GM12878 (cell line): ENCODE results near the gene KCND2. TPM values are rescaled to one million over a fixed set of nuclear protein-coding genes. Genes with fewer than 3 reads are reported as not detected.

Source experiments
- CBX5 ChIP-seq: sonication (generic); IDR thresholded peaks from 2 replicates; pipeline ENCODE4 v1.6.1; 2016; ENCODE audit warnings: low read depth, moderate library complexity, mild to moderate bottlenecking, inconsistent platforms
- CHD1 ChIP-seq: IDR thresholded peaks from 2 replicates; pipeline ENCODE4 v1.6.1; 2012; ENCODE audit warnings: low read depth, low read length, improper control_type of control experiment
- EED ChIP-seq: sonication (generic); IDR thresholded peaks from 2 replicates; pipeline ENCODE4 v1.6.1; 2016; ENCODE audit warnings: antibody characterized with exemption, low read depth
- EGR1 ChIP-seq, 2 experiments: IDR thresholded peaks; 1 replicate in 1 of 2; 2 replicates in 1 of 2; pipeline ENCODE4 v1.6.1; 2011 to 2012; ENCODE audit warnings: low read depth in 2 of 2, low read length in 2 of 2, borderline replicate concordance in 1 of 2, mild to moderate bottlenecking in 1 of 2, moderate library complexity in 1 of 2
- FOS ChIP-seq: IDR thresholded peaks from 3 replicates; pipeline ENCODE4 v1.6.1; 2011; ENCODE audit warnings: borderline replicate concordance; ENCODE audit not compliant: insufficient read length; ENCODE audit errors: extremely low read depth
- IKZF2 ChIP-seq, 2 experiments: fragments of 450-650 bp; IDR thresholded peaks; 2 replicates each; pipeline ENCODE4 v1.6.1; 2017; ENCODE audit warnings: mild to moderate bottlenecking in 2 of 2, moderate library complexity in 2 of 2
- MTA3 ChIP-seq: IDR thresholded peaks from 2 replicates; pipeline ENCODE4 v1.6.1; 2012; ENCODE audit warnings: low read length, inconsistent platforms, borderline replicate concordance
- NFIC ChIP-seq: IDR thresholded peaks from 2 replicates; pipeline ENCODE4 v1.6.1; 2012; ENCODE audit warnings: low read depth, mild to moderate bottlenecking, inconsistent platforms, low read length, moderate library complexity
- NR2C1 ChIP-seq: fragments of 450-650 bp; IDR thresholded peaks from 2 replicates; pipeline ENCODE4 v1.6.1; 2017; ENCODE audit warnings: antibody characterized with exemption, mild to moderate bottlenecking, moderate library complexity
- RAD21 ChIP-seq: IDR thresholded peaks from 2 replicates; pipeline ENCODE4 v1.6.1; 2011; ENCODE audit warnings: mild to moderate bottlenecking, low read depth, low read length, moderate library complexity; ENCODE audit not compliant: insufficient read depth
- RBBP5 ChIP-seq: fragments of 200-600 bp; sonication (generic); conservative IDR thresholded peaks from 2 replicates; pipeline ENCODE4 v1.6.1; 2016
- SIX5 ChIP-seq: IDR thresholded peaks from 2 replicates; pipeline ENCODE4 v1.6.1; 2011; ENCODE audit warnings: mild to moderate bottlenecking, low read depth, low read length, moderate library complexity; ENCODE audit not compliant: severe bottlenecking
- SMC3 ChIP-seq: IDR thresholded peaks from 2 replicates; pipeline ENCODE4 v1.6.1; 2011; ENCODE audit warnings: low read length, improper control_type of control experiment, borderline replicate concordance
- WRNIP1 ChIP-seq: IDR thresholded peaks from 2 replicates; pipeline ENCODE4 v1.6.1; 2011; ENCODE audit warnings: low read depth, low read length, improper control_type of control experiment, borderline replicate concordance
- YBX1 ChIP-seq: fragments of 450-650 bp; IDR thresholded peaks from 2 replicates; pipeline ENCODE4 v1.6.1; 2016; ENCODE audit warnings: antibody characterized with exemption
- YY1 ChIP-seq: IDR thresholded peaks from 2 replicates; pipeline ENCODE4 v1.6.1; 2011; ENCODE audit warnings: low read depth, mild to moderate bottlenecking, low read length
- polyA plus RNA-seq, 11 experiments: library from polyadenylated mRNA; depleted of rRNA in 4 of 11; unstranded in 6 of 11; stranded (reverse) in 5 of 11; fragments of >200 nt; fragmentation: Nextera tagmentation in 4 of 11; fragmentation: Illumina TruSeq in 1 of 11; extraction: Ambion mirVana in 4 of 11; extraction: Trizol in 1 of 11; gene quantifications; 1 replicate in 1 of 11; 2 replicates in 10 of 11; pipeline versions ENCODE4 v1.2.1 to v1.2.3, GENCODE V29; 2011 to 2016; ENCODE audit warnings: inconsistent platforms in 2 of 11, missing spikeins in 2 of 11, low read depth in 1 of 11
- total RNA-seq, 4 experiments: library from RNA; depleted of rRNA in 3 of 4; stranded (reverse); fragments of >200 nt in 3 of 4; fragmentation: Illumina TruSeq in 1 of 4; extraction: Trizol in 1 of 4; gene quantifications; 2 replicates each; pipeline versions ENCODE4 v1.2.1 to v1.2.3, GENCODE V29; 2013 to 2021
- TF ChIP-seq, protein P1 (sequence below): fragments of 450-650 bp; IDR thresholded peaks from 2 replicates; pipeline ENCODE4 v1.6.1; 2018; ENCODE audit warnings: mild to moderate bottlenecking, low read depth, moderate library complexity; ENCODE audit not compliant: partially characterized antibody
- TF ChIP-seq, protein P2 (sequence below): IDR thresholded peaks from 2 replicates; pipeline ENCODE4 v1.6.1; 2011; ENCODE audit warnings: low read depth, mild to moderate bottlenecking, low read length, moderate library complexity, borderline replicate concordance; ENCODE audit errors: extremely low read depth
- TF ChIP-seq, protein P3 (sequence below), 3 experiments: IDR thresholded peaks in 2 of 3; conservative IDR thresholded peaks in 1 of 3; 2 replicates each; pipeline ENCODE4 v1.5.1; 2011; ENCODE audit warnings: low read depth in 3 of 3, low read length in 3 of 3, mild to moderate bottlenecking in 3 of 3, control low read depth in 2 of 3, moderate library complexity in 2 of 3, inconsistent platforms in 1 of 3, mixed read lengths in 1 of 3; ENCODE audit not compliant: control insufficient read depth in 2 of 3, insufficient read depth in 1 of 3; ENCODE audit errors: extremely low read depth in 1 of 3
- TF ChIP-seq, protein P4 (sequence below): IDR thresholded peaks from 2 replicates; pipeline ENCODE4 v1.6.1; 2012; ENCODE audit warnings: mild to moderate bottlenecking, low read depth, low read length
- TF ChIP-seq, protein P5 (sequence below): fragments of 450-650 bp; IDR thresholded peaks from 2 replicates; pipeline ENCODE4 v1.6.1; 2016; ENCODE audit warnings: mild to moderate bottlenecking

KCND2 gene
- total and polyA plus RNA-seq, 10 of the 15 experiments (the other 5 are each of a cell fraction or from before 2014, with no cell fraction given): 3.6 to 22.3 (median 6.3) TPM

DNA sequence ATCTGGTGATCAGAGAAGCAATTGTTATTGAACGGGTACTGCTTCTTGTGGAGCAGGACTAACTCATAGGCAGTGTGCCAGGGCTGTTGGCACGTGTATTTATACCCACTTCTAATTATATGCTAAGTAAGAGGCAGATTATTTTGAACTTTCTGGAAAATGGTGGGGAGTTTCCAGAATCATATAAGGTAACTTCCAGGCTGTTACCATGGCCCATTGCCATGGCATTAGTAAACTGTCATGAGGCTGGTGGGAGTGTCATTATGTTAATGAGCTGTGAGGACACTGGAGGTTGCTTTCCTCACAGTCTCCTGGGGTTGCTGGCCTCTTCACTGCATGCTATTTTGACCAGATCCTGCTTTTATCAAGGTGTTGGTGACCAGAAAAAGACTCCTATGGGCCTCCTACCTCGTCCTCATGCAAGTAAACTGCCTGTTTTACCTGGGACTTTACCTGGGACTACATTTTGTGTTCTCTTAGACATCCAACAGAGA, 122.6 kb downstream of the KCND2 start (continued):
- TF ChIP-seq, protein P1, sequence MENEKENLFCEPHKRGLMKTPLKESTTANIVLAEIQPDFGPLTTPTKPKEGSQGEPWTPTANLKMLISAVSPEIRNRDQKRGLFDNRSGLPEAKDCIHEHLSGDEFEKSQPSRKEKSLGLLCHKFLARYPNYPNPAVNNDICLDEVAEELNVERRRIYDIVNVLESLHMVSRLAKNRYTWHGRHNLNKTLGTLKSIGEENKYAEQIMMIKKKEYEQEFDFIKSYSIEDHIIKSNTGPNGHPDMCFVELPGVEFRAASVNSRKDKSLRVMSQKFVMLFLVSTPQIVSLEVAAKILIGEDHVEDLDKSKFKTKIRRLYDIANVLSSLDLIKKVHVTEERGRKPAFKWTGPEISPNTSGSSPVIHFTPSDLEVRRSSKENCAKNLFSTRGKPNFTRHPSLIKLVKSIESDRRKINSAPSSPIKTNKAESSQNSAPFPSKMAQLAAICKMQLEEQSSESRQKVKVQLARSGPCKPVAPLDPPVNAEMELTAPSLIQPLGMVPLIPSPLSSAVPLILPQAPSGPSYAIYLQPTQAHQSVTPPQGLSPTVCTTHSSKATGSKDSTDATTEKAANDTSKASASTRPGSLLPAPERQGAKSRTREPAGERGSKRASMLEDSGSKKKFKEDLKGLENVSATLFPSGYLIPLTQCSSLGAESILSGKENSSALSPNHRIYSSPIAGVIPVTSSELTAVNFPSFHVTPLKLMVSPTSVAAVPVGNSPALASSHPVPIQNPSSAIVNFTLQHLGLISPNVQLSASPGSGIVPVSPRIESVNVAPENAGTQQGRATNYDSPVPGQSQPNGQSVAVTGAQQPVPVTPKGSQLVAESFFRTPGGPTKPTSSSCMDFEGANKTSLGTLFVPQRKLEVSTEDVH: no peak
- TF ChIP-seq RAD21: no peak
- no peak for TF ChIP-seq SMC3
- no peak for TF ChIP-seq EGR1 (IDR thresholded peaks at IDR 0.05; ENCODE audit: borderline replicate concordance in 1 of 2, low read depth in 2 of 2, low read length in 2 of 2)
- TF ChIP-seq FOS: no peak
- TF ChIP-seq, protein P2, sequence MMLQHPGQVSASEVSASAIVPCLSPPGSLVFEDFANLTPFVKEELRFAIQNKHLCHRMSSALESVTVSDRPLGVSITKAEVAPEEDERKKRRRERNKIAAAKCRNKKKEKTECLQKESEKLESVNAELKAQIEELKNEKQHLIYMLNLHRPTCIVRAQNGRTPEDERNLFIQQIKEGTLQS: no peak
- TF ChIP-seq CBX5: no peak
- no peak for TF ChIP-seq RBBP5
- no peak for TF ChIP-seq WRNIP1
- TF ChIP-seq YBX1: no peak
- TF ChIP-seq SIX5: no peak
- TF ChIP-seq NR2C1: no peak
- TF ChIP-seq, protein P3, sequence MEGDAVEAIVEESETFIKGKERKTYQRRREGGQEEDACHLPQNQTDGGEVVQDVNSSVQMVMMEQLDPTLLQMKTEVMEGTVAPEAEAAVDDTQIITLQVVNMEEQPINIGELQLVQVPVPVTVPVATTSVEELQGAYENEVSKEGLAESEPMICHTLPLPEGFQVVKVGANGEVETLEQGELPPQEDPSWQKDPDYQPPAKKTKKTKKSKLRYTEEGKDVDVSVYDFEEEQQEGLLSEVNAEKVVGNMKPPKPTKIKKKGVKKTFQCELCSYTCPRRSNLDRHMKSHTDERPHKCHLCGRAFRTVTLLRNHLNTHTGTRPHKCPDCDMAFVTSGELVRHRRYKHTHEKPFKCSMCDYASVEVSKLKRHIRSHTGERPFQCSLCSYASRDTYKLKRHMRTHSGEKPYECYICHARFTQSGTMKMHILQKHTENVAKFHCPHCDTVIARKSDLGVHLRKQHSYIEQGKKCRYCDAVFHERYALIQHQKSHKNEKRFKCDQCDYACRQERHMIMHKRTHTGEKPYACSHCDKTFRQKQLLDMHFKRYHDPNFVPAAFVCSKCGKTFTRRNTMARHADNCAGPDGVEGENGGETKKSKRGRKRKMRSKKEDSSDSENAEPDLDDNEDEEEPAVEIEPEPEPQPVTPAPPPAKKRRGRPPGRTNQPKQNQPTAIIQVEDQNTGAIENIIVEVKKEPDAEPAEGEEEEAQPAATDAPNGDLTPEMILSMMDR (IDR thresholded peaks at IDR 0.05 in 2 of 3, conservative IDR thresholded peaks at IDR 0.05 in 1 of 3; ENCODE audit: control insufficient read depth in 2 of 3, extremely low read depth in 1 of 3, insufficient read depth in 1 of 3, low read depth in 3 of 3, low read length in 3 of 3): no peak
- no peak for TF ChIP-seq NFIC
- peak; percentile 25 to 30; a peak in 1 of 4 replicates for TF ChIP-seq IKZF2 (IDR thresholded peaks at IDR 0.05)
- TF ChIP-seq, protein P4, sequence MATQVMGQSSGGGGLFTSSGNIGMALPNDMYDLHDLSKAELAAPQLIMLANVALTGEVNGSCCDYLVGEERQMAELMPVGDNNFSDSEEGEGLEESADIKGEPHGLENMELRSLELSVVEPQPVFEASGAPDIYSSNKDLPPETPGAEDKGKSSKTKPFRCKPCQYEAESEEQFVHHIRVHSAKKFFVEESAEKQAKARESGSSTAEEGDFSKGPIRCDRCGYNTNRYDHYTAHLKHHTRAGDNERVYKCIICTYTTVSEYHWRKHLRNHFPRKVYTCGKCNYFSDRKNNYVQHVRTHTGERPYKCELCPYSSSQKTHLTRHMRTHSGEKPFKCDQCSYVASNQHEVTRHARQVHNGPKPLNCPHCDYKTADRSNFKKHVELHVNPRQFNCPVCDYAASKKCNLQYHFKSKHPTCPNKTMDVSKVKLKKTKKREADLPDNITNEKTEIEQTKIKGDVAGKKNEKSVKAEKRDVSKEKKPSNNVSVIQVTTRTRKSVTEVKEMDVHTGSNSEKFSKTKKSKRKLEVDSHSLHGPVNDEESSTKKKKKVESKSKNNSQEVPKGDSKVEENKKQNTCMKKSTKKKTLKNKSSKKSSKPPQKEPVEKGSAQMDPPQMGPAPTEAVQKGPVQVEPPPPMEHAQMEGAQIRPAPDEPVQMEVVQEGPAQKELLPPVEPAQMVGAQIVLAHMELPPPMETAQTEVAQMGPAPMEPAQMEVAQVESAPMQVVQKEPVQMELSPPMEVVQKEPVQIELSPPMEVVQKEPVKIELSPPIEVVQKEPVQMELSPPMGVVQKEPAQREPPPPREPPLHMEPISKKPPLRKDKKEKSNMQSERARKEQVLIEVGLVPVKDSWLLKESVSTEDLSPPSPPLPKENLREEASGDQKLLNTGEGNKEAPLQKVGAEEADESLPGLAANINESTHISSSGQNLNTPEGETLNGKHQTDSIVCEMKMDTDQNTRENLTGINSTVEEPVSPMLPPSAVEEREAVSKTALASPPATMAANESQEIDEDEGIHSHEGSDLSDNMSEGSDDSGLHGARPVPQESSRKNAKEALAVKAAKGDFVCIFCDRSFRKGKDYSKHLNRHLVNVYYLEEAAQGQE: no peak
- TF ChIP-seq CHD1: no peak
- no peak for TF ChIP-seq MTA3
- TF ChIP-seq, protein P5, sequence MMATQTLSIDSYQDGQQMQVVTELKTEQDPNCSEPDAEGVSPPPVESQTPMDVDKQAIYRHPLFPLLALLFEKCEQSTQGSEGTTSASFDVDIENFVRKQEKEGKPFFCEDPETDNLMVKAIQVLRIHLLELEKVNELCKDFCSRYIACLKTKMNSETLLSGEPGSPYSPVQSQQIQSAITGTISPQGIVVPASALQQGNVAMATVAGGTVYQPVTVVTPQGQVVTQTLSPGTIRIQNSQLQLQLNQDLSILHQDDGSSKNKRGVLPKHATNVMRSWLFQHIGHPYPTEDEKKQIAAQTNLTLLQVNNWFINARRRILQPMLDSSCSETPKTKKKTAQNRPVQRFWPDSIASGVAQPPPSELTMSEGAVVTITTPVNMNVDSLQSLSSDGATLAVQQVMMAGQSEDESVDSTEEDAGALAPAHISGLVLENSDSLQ: peak; percentile 72
- TF ChIP-seq EED: no peak
- TF ChIP-seq YY1: no peak; the same call in 1 of the 2 replicates
